Measurements from ENCODE around the gene C11orf68.

- peak; percentile 93 to 99 (median 98) for TF ChIP-seq CTCF (IDR thresholded peaks at IDR 0.05)
- TF ChIP-seq POLR2A (IDR thresholded peaks at IDR 0.05): no peak
These were observed 34.2 kb downstream of the C11orf68 start for GRCh38 chr11:65884716-65885092.

Measured in thyroid gland (tissue), 4 donors.